Glutamatergic neuron (in vitro differentiated cells): ENCODE measurements around the gene ANAPC1. TPM values are rescaled to one million over a fixed set of nuclear protein-coding genes. Genes with fewer than 3 reads are reported as not detected.
"Not testable (repeated sequence)": the region's sequence is repeated elsewhere in the genome, so short reads cannot be mapped to it uniquely, and the experiment has no call there.

Experiments
- DNase-seq: peaks from one replicate; pipeline ENCODE4 v3.0.0; 2022
- H3K27ac Mint-ChIP-seq: one replicate; pipeline ENCODE4 v1.8.0; 2020; ENCODE audit warnings: mild to moderate bottlenecking, mixed read lengths, inconsistent platforms; ENCODE audit not compliant: unreplicated experiment
- H3K27me3 Mint-ChIP-seq: one replicate; pipeline ENCODE4 v1.8.0; 2020; ENCODE audit warnings: mild to moderate bottlenecking, moderate library complexity, mixed read lengths, inconsistent platforms; ENCODE audit not compliant: unreplicated experiment
- H3K36me3 Mint-ChIP-seq: one replicate; pipeline ENCODE4 v1.8.0; 2020; ENCODE audit warnings: mild to moderate bottlenecking, mixed read lengths, inconsistent platforms; ENCODE audit not compliant: unreplicated experiment
- H3K4me1 Mint-ChIP-seq: one replicate; pipeline ENCODE4 v1.8.0; 2020; ENCODE audit warnings: mild to moderate bottlenecking, low read depth, mixed read lengths, inconsistent platforms; ENCODE audit not compliant: unreplicated experiment
- H3K4me3 Mint-ChIP-seq: one replicate; pipeline ENCODE4 v1.8.0; 2020; ENCODE audit warnings: mild to moderate bottlenecking, mixed read lengths, inconsistent platforms; ENCODE audit not compliant: unreplicated experiment
- H3K9me3 Mint-ChIP-seq: one replicate; pipeline ENCODE4 v1.8.0; 2020; ENCODE audit warnings: mild to moderate bottlenecking, moderate library complexity, mixed read lengths, inconsistent platforms; ENCODE audit not compliant: unreplicated experiment
- total RNA-seq: library from RNA; stranded (reverse); fragmentation: NEBNext Ultra II Directional; extraction: Animal tissue kit (Norgen Biotek cat#: 25700); gene quantifications from one replicate; pipeline ENCODE4 v1.2.1, GENCODE V29; 2021; ENCODE audit not compliant: unreplicated experiment
- TF ChIP-seq, protein P1 (sequence below): fragments of 200-600 bp; sonication (generic); IDR thresholded peaks from one replicate; pipeline ENCODE4 v1.5.0; 2021; ENCODE audit not compliant: partially characterized antibody, unreplicated experiment

Gene ANAPC1
- total RNA-seq, 1 donor from 2014 or later: 33.4 TPM

GRCh38 chr2:111918383-111918806 lies 34.4 kb upstream of the ANAPC1 start:
- Mint-ChIP-seq H3K4me1 (no peaks in the 10 kb centered on the region), H3K27ac (no peak overlapping the region), H3K4me3 (no peak overlapping the region), H3K27me3 (peaks cover 1% of the 10 kb centered on the region), H3K9me3 (no peaks in the 10 kb centered on the region), H3K36me3 (no peaks in the 10 kb centered on the region)
- DNase-seq: no peak
- TF ChIP-seq, protein P1, sequence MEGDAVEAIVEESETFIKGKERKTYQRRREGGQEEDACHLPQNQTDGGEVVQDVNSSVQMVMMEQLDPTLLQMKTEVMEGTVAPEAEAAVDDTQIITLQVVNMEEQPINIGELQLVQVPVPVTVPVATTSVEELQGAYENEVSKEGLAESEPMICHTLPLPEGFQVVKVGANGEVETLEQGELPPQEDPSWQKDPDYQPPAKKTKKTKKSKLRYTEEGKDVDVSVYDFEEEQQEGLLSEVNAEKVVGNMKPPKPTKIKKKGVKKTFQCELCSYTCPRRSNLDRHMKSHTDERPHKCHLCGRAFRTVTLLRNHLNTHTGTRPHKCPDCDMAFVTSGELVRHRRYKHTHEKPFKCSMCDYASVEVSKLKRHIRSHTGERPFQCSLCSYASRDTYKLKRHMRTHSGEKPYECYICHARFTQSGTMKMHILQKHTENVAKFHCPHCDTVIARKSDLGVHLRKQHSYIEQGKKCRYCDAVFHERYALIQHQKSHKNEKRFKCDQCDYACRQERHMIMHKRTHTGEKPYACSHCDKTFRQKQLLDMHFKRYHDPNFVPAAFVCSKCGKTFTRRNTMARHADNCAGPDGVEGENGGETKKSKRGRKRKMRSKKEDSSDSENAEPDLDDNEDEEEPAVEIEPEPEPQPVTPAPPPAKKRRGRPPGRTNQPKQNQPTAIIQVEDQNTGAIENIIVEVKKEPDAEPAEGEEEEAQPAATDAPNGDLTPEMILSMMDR: no peak

GRCh38 chr2:111917106-111917505 lies 33.1 kb upstream of the ANAPC1 start:
- Mint-ChIP-seq H3K36me3 (no peaks in the 10 kb centered on the region), H3K9me3 (no peaks in the 10 kb centered on the region), H3K4me1 (no peaks in the 10 kb centered on the region), H3K27me3 (peaks cover 1% of the 10 kb centered on the region), H3K27ac (no peak overlapping the region), H3K4me3 (no peak overlapping the region)
- DNase-seq: no peak
- TF ChIP-seq, protein P1: no peak

- DNase-seq: no peak
- TF ChIP-seq, protein P1: no peak
- Mint-ChIP-seq H3K36me3 (no peaks in the 10 kb centered on the region), H3K4me1 (peaks cover 9% of the 10 kb centered on the region), H3K27ac (no peak overlapping the region), H3K9me3 (no peaks in the 10 kb centered on the region), H3K4me3 (no peak overlapping the region), H3K27me3 (peaks cover 1% of the 10 kb centered on the region)
Measured at GRCh38 chr2:111912547-111912946, 28.6 kb upstream of the ANAPC1 start.

- H3K9me3 Mint-ChIP-seq, H3K36me3 Mint-ChIP-seq, DNase-seq, H3K27me3 Mint-ChIP-seq, H3K4me3 Mint-ChIP-seq, H3K27ac Mint-ChIP-seq: not testable (repeated sequence)
- H3K4me1 Mint-ChIP-seq: peaks cover 16% of the 10 kb centered on the region
Measured at GRCh38 chr2:111911295-111911977, 27.4 kb upstream of the ANAPC1 start.

DNA sequence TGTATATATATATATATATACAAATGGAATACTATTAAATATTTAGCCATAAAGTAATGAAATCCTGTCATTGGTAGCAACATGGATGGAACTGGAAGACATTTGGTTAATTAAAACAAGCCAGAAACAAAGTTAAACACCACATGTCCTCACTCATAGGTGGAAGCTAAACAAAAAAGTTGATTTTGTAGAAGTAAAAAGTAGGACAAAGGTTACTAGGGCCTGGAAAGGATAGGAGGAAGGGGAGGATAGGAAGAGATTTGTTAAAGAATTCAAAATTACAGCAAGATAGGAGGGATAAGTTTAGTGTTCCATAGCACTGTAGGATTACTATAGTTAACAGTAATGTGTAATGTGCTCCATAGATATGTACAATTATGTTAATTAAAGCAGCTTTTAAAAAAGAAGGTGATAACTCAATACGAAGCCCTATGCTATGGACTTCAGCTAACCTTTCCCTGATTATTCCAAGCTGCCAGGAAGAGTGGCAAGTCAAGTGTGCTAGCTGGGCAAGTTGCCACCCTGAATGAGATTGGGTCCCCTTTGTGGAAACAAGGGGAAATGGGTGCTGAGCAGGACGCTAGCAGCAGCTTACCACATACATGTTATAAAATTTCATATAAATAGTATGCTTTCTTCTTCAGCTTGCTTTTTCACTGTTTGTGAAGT lies 26.8 kb upstream of the ANAPC1 start:
- no peak overlapping the region for H3K4me3 Mint-ChIP-seq
- H3K4me1 Mint-ChIP-seq: peaks cover 22% of the 10 kb centered on the region
- H3K27ac Mint-ChIP-seq: no peak overlapping the region
- no peaks in the 10 kb centered on the region for H3K36me3 Mint-ChIP-seq
- H3K9me3 Mint-ChIP-seq: no peaks in the 10 kb centered on the region
- TF ChIP-seq, protein P1: no peak
- DNase-seq: no peak
- peaks cover 1% of the 10 kb centered on the region for H3K27me3 Mint-ChIP-seq

GRCh38 chr2:111909997-111910396 lies 26.0 kb upstream of the ANAPC1 start:
- H3K27me3 Mint-ChIP-seq, H3K9me3 Mint-ChIP-seq, DNase-seq, H3K4me3 Mint-ChIP-seq, H3K27ac Mint-ChIP-seq, H3K36me3 Mint-ChIP-seq: not testable (repeated sequence)
- H3K4me1 Mint-ChIP-seq: peaks cover 22% of the 10 kb centered on the region
